Smooth muscle cell of the brain vasculature (primary cell): Measurements from ENCODE around the gene SPECC1L.
"Not testable (repeated sequence)": the region's sequence is repeated elsewhere in the genome, so short reads cannot be mapped to it uniquely, and the experiment has no call there.

Source experiments
- DNase-seq: peaks from one replicate; pipeline ENCODE4 v3.0.0-alpha.2; 2012; ENCODE audit warnings: low read depth, low spot score

Gene SPECC1L, protein sequence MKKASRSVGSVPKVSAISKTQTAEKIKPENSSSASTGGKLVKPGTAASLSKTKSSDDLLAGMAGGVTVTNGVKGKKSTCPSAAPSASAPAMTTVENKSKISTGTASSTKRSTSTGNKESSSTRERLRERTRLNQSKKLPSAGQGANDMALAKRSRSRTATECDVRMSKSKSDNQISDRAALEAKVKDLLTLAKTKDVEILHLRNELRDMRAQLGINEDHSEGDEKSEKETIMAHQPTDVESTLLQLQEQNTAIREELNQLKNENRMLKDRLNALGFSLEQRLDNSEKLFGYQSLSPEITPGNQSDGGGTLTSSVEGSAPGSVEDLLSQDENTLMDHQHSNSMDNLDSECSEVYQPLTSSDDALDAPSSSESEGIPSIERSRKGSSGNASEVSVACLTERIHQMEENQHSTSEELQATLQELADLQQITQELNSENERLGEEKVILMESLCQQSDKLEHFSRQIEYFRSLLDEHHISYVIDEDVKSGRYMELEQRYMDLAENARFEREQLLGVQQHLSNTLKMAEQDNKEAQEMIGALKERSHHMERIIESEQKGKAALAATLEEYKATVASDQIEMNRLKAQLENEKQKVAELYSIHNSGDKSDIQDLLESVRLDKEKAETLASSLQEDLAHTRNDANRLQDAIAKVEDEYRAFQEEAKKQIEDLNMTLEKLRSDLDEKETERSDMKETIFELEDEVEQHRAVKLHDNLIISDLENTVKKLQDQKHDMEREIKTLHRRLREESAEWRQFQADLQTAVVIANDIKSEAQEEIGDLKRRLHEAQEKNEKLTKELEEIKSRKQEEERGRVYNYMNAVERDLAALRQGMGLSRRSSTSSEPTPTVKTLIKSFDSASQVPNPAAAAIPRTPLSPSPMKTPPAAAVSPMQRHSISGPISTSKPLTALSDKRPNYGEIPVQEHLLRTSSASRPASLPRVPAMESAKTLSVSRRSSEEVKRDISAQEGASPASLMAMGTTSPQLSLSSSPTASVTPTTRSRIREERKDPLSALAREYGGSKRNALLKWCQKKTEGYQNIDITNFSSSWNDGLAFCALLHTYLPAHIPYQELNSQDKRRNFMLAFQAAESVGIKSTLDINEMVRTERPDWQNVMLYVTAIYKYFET

DNA sequence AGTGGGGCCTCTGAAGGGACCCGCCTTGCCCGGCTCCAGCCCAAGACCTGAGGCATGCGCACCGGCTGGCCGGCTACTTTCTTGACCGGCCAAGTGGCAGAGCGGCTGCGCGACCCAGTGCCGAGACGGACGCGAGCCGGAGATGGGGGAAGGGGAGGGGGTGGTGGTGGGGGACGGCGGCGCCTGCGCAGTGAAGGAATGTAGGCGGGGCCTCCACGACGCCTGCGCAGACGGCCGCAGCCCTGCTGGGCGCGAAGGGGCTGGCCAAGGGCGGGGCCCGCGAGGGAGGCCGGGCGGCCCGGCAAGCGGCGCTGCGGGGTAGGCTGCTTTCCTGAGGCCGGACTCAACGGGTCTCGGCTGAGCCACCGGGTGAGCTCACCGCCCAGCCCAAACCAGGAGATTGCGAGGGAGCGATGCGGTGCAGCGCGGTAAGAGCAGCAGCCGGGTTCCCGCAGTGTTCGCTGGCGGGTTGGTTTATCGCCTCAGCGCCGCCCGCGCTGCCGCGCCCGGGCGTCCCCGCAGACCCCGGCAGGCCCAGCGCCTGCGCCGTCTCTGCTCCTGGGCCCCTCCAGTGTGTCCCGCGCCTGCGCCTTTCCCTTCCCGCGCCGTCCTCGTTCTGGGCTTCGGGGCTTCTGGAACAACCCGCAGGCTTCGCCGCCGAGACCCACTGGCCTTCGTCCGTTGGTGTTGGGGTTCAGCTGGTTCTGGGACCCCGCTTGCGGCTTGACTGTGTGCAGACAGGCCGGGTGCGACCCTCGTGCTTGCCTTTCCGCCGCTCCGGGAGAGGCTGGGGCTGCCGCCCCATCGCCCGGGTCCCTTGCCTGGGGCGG lies at the start of gene SPECC1L:
SPECC1L (plus strand) TSS at position 276 of the 830 bp plus-strand sequence. CDS start 31,401 bp downstream, outside the sequence.
- DNase-seq: peak; percentile 83

DNA sequence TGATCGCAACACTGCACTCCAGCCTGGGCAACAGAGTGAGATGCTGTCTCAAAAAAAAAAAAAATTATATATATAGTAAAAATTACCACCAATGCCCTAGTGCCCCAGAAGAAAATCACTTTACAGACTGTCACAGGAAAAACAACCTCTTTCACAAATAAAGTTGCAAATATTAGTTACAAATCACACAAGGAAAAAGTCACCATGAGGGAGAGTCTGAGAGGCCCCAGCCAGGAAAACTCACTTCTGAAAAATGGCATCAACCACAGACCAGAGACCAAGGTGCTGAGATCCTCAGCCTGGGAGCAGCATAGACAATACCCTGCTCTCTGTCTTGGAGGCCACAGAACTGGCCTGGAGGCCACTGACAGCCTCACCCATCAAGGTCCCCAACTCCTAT lies 46.2 kb upstream of the SPECC1L start:
- DNase-seq: no peak

DNA sequence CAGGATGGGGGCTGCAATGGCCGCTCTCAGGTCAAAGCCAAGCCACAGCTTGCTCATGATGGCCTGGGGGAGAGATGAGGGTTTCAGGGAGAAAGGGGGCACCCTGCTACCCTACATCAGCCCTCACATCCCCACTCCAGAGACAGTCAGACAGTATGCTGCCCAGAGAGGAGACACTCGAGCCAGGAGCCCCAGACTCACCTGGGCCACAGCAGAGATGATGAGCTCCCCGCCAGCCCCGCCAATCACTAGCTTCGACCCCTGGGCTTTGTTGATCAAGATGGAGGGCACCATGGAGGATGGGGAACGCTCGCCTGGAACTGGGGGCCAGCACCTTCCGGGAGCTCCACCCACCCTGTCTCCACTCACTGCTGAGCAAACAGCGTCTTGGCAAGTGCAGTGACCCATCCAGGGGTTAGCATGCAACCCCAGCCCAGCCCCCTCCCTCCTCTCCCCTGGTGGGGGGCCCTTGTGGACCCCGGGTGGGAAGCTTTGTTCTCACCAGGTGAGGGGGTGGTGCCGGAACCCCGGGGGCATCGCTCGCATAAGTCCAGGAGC lies 45.5 kb upstream of the SPECC1L start:
- no peak for DNase-seq

DNA sequence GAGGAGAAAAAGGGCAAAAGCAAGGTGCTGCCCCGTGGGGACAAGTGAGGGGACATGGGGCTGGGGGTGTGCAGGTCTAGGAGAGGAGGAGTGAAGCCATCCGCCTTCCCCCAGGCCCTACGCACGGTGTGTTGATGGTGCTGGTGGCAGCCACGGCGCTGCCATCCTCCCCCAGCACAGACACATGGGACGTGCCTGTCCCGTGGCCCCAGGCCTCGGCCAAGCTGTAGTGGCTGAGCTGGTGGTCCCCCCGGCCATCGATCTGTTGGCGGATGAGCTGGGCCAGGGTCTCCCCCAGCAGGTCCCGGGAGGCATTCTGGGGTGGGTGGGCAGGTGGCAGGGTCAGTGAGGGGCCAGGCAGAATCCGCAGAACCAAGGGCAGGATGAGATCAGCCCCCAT lies 44.7 kb upstream of the SPECC1L start:
- DNase-seq: no peak

DNA sequence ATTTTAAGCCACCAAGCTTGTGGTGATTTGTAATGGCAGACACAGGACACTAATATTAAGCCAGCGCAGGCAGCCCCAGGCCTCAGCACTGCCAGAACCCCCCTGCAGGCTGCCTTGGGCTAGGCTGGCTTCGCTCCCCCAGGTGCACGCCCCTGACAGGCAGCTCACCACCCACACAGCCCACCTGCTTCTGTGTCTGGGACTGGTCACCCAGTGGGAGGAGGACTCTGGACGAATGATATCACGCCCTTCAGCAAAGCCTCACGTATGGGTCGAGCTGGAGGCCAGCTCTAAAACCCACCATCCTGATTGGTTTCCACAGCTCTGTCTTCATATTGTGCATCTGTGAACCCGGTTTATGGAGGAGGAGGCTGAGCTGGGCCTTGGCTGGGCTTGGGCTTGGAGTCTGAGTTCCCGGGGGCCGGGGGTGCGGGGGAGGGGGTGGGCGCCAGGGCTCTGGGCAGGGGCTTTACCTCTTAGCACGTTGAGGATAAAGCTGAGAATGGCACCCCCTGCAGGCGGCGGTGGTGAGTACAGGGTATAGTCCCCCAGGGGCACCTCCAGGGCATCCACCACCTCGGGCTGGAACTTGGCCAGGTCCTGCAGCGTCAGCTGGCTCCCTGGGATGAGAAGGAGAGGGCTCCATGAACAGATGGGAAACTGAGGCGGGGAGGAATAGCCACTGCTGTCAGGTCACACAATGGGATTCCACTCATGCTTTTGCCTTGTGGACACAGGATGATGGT lies 39.5 kb upstream of the SPECC1L start:
- DNase-seq: no peak

DNA sequence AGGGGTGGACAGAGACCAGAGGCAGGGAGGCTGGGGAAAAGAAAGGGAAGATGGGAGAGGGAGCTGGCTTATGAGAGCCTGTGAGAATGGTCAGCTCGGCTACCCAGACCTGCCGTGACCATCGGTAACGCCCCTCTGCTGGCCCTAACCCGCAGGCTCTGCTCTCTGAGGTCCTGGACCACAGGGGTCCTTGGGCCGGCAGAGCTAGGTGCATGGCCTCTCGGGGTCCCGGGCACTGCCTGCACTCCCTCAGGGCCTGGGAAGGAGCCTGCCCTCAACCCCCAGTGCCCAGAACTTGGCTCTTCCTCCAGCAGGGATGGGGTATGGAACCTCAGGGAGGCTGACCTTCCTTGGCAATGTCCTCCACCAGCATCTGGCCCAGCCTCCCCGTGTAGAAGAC lies 38.9 kb upstream of the SPECC1L start:
- DNase-seq: no peak

DNA sequence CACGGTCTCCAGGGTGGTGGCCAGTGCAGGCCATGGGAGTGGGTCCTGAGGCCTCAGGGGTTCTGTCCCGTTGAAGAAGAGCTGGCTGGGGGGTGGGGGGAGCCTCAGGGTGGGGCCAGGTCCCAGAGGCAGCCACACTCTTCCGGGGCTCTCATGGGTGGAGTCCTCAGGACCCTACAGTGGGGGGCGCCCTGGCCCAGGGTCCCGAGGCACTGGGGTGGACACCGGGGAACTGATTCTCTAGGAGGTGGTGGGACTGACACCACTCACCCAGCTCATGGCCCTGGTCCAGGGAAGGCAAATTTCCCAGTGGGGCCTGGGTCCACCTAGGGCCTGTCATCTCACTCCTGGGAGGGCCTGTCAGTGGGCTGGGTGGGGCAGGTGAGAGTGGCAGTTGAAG lies 38.5 kb upstream of the SPECC1L start:
- no peak for DNase-seq

DNA sequence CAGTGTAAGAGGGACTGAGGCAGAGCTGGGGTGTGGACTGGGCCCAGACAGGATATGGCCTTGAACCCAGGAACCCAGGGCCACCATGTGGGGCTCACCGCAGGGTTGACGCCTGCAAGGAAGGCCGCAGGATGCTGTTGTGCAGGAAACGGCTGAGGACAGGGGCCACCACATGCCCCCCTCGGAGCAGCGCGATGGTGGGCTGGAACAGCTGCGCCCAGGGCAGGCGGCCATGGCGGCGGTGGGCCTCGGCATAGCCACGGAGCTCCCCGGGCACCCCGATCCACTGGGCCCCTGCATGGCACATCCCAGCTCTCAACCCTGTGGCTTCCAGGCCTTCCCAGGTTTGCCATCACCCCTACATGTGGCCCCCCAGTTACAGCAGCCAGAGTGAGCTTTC lies 37.9 kb upstream of the SPECC1L start:
- DNase-seq: no peak

DNA sequence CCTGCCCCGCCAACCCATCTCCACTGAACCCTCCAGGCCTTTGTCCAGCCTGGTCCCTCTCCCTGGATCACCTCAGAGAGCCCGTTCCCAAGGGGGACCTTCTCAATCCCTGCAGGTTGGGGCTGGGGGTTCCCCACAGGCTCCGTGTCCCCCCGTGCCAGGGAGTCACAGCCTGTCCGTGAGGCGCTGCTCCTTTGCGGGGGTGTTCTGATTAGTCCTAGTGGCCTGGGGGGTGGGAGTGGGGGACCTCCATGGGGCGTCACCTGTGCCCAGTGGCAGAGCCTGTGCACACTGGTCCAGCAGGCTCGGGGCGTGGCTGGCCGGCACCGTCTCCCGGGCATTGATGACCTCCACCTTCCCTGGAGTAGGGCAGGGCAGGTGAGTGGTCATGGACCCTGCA lies 37.4 kb upstream of the SPECC1L start:
- no peak for DNase-seq

DNA sequence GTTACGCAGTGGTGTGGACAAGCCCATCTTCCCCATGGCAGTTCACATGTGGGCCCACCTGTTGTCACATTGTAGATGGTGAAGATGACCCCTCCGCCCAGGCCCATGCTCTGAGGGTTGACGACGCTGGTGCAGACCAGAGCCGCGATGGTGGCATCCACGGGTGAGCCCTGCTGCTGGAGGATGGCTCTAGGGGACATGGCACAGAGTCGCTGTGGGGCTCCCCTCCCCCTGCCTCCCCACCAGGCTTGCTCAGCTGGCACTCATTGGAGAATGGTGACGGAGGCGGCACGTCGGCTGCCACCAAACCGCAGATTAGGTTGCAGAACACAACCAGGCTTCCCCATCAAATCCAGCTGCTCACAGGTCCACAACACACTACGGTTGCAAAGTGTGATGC lies 36.8 kb upstream of the SPECC1L start:
- DNase-seq: no peak

DNA sequence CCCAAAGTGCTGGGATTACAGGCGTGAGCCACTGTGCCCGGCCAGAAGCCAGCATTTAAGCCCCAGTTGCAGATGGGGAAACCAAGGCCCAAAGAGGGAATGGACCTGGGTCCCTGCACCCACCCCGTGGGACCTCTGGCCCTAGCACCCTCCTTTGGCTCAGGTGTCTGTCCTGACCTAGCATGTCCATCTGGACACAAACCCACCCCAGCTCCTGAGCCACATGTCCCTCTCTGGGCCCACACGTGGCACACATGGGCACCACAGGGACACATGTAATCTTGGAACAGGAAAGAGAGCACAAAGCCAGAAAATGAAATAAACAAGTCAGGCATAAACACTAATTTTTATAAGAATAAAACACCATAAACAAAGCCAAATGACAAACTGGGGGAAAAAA lies 35.3 kb upstream of the SPECC1L start:
- DNase-seq: no peak

DNA sequence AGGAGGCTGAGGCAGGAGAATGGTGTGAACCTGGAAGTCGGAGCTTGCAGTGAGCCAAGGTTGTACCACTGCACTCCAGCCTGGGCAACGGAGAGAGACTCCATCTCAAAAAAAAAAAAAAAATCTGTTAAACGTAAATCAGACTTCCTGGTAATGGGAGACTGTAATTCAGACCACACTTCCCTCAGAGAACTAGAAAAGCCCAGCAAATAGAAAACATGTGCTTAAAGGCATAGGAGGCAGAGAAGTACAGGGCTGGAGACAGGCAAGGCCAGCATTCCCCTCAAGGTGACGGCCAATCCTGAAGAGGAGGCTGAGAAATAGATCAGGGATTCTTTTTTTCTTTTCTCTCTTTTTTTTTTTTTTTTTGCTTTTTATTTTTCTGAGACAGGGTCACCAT lies 34.0 kb upstream of the SPECC1L start:
- no peak for DNase-seq

DNA sequence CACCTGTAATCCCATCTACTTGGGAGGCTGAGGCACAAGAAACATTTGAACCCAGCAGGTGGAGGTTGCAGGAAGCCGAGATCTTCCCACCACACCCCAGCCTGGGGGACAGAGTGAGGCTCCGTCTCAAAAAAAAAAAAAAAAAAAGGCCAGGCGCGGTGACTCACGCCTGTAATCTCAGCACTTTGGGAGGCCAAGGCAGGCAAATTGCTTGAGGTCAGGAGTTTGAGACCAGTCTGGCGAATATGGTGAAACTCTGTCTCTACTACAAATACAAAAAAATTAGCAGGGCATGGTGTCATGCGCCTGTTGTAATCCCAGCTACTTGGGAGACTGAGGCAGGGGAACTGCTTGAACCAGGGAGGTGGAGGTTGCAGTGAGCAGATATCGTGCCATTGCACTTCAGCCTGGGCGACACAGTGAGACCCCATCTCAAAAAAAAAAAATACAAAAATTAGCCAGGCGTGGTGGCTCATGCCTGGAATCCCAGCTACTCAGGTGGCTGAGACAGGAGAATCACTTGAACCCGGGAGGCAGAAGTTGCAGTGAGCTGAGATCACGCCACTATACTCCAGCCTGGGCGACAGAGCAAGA lies 32.4 kb upstream of the SPECC1L start:
- not testable (repeated sequence) for DNase-seq

DNA sequence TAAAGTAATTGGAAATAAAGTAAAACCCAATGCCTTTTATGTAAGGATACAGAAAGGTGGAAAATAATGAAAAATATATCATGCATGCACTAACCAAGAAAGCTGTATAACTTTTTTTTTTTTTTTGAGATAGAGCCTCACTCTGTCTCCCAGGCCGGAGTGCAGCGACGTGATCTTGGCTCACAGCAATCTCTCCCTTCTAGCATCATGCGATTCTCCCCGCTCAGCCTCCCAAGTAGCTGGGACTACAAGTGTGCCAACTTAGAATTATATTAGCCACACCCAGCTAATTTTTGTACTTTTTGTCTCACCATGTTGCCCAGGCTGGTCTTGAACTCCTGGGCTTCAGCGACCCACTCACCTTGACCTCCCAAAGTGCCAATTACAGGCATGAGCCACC lies 30.2 kb upstream of the SPECC1L start:
- DNase-seq: no peak

DNA sequence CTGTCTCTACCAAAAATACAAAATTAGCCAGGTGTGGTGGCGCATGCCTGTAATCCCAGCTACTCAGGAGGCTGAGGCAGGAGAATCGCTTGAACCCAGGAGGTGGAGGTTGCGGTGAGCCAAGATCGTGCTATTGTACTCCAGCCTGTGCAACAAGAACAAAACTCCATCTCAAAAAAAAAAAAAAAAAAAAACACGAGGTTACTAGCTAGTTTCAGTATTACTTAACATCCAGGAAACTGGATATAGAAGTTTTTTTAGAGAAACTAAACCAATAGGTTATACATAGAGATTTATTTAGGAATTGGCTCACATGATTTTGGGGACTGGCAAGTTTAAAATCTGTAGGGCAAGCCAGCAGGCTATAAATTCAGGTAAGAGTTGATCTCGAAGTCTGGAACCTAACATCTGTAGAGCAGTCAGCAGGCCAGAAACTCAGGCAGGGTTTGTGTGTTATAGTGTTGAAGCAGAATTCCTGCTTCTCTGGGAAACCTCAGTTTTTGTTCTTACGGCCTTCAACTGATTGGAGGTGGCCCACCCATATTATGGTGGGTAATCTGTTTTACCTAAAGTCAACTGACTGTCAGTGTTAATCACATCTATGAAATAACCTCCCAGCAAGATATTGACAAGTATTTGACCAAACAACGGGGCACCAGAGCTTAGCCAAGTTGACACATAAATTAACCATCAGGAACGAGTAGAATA lies 29.5 kb upstream of the SPECC1L start:
- DNase-seq: not testable (repeated sequence)

DNA sequence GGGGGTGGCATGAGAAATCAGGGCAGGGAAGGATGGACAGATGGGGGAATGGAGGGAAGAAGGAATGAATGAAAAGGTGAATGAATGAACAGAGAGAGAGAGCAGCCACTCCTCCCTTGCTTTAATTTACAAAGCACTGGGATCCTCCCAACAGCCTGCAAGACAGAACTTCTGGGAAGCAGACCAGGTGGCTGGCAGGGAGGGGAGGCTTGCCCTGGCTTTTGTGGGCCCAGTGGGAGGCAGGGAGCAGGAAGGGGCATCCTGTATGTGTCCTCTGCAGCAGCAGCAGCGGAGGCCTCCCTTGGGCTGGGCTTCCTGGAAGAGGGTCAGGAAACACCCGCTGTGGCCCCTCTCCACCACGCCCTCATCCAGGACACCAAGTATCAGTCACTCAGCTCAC lies 27.2 kb upstream of the SPECC1L start:
- DNase-seq: not testable (repeated sequence)

DNA sequence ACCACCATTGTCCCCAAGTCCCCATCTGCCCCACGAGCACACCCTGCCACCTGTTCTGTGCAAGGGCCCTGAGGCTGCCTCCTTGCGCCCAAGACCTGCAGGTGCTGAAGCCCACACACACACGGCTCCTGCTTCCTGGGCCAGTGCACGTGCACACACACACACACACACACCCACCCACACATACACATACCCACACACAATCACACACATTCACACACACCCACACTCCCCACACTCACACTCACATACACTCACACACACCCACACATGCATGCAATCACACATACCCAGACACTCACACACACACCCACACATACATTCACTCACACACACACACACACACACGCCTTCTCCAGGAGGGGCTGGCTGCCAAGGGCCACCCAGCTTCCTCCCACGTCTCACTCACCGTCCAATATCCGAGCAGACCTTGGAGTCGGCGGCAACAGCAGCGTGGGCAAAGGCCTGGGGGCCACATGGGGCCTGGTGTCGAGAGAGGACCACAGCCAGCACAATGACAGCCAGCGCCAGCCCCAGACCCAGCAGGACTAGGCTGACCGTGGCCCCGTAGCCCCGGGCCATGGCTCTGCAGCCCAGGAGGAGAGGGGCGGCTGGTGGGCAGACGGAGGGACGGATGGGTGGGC lies 26.4 kb upstream of the SPECC1L start:
- DNase-seq: no peak

DNA sequence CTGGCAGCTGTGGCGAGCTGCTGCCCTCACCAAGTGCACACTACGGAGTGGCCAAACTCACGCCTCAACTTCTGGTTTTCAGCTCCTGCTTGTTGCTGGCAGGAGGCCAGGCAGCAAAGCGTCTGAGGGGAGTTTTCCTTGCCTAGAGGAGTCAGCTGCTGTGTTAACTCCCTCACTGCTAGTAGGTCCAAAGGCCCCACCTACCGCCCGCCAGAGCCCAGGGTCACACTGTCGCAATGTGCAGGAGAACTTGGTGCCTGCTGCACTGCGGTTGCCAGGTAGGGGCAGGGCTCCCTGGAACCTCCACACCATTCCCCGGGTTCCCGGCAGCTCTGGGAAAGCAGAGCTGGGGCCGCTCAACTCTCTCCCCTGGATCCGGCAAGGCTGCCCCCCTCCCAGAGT lies 25.6 kb upstream of the SPECC1L start, which contains the start of gene GGT5:
GGT5 (minus strand) TSS at position 53 of the 402 bp plus-strand sequence. CDS start 357 bp downstream, outside the sequence.
- DNase-seq: not testable (repeated sequence)
